A673 (cell line): ENCODE data around the gene MYO1D. TPM values are rescaled to one million over a fixed set of nuclear protein-coding genes. Genes with fewer than 3 reads are reported as not detected.

Experiments
- BruUV-seq: library from RNA; stranded (reverse); fragments of 400-500 nt; replicated peaks from 2 replicates; lab custom pipeline; 2021; lab: Mats Ljungman, UMichigan
- CTCF ChIA-PET: fragments of 300-600 bp; sonication (Branson Sonifier 250); formaldehyde crosslinking; loops from one replicate; lab custom pipeline; 2022; ENCODE audit warnings: antibody characterized with exemption; lab: Charles Lee
- POLR2A ChIA-PET: fragments of 300-600 bp; sonication (Branson Sonifier 250); formaldehyde crosslinking; loops from one replicate; lab custom pipeline; 2022; ENCODE audit warnings: antibody characterized with exemption; ENCODE audit not compliant: low non-redundant PET; lab: Charles Lee
- DNase-seq: peaks from one replicate; pipeline ENCODE4 v3.0.0-alpha.2; 2015; ENCODE audit warnings: low spot score
- H3K27ac ChIP-seq: fragments of 200-600 bp; sonication (generic); 2 replicates; pipeline ENCODE4 v1.5.1; 2016; ENCODE audit warnings: mixed run types, low read depth, mild to moderate bottlenecking, mixed read lengths, antibody characterized with exemption, low read length; ENCODE audit not compliant: poor library complexity, severe bottlenecking
- H3K27me3 ChIP-seq: fragments of 200-600 bp; sonication (generic); replicated peaks from 2 replicates; pipeline ENCODE4 v1.6.1; 2017; ENCODE audit warnings: mixed run types, low read depth, mild to moderate bottlenecking, mixed read lengths, antibody characterized with exemption, low read length; ENCODE audit not compliant: insufficient read depth, poor library complexity
- H3K36me3 ChIP-seq: fragments of 200-600 bp; sonication (generic); 2 replicates; pipeline ENCODE4 v1.6.1; 2016; ENCODE audit warnings: mixed run types, mild to moderate bottlenecking, mixed read lengths, antibody characterized with exemption, low read length; ENCODE audit not compliant: insufficient read depth, poor library complexity, severe bottlenecking
- H3K4me1 ChIP-seq: fragments of 200-600 bp; sonication (generic); 2 replicates; pipeline ENCODE4 v1.6.1; 2017; ENCODE audit warnings: mixed run types, mild to moderate bottlenecking, mixed read lengths, antibody characterized with exemption, low read length; ENCODE audit not compliant: insufficient read depth, poor library complexity, severe bottlenecking
- H3K4me3 ChIP-seq: fragments of 200-600 bp; sonication (generic); 2 replicates; pipeline ENCODE4 v1.5.1; 2016; ENCODE audit warnings: low read depth, mixed run types, mild to moderate bottlenecking, mixed read lengths, low read length; ENCODE audit not compliant: poor library complexity, severe bottlenecking
- H3K9me3 ChIP-seq: fragments of 200-600 bp; sonication (generic); 2 replicates; pipeline ENCODE4 v1.6.1; 2016; ENCODE audit warnings: mixed run types, low read depth, mild to moderate bottlenecking, mixed read lengths, antibody characterized with exemption, low read length; ENCODE audit not compliant: poor library complexity, severe bottlenecking
- EZH2 ChIP-seq: fragments of 200-600 bp; sonication (generic); IDR thresholded peaks from 2 replicates; pipeline ENCODE4 v1.6.1; 2017; ENCODE audit warnings: borderline replicate concordance, low read depth, mild to moderate bottlenecking, mixed read lengths, antibody characterized with exemption, low read length; ENCODE audit not compliant: poor library complexity, severe bottlenecking
- intact Hi-C: fragments of 100-400 bp; cut with micrococcal nuclease; formaldehyde crosslinking; loops from one replicate; pipeline ENCODE4 v1.10.0; 2022; ENCODE audit not compliant: unreplicated experiment
- total RNA-seq: library from RNA; stranded (reverse); gene quantifications from 2 replicates; pipeline ENCODE4 v1.2.3, GENCODE V29; 2021
- TF ChIP-seq, protein P1 (sequence below): fragments of 300-800, 200-600 bp; sonication (generic); conservative IDR thresholded peaks from 2 replicates; pipeline ENCODE4 v1.5.1; 2017; ENCODE audit warnings: low read depth, mild to moderate bottlenecking, antibody characterized with exemption, low read length, moderate library complexity, mixed read lengths

Gene MYO1D
- total RNA-seq, 1 experiment from 2014 or later = 10.4 TPM

DNA sequence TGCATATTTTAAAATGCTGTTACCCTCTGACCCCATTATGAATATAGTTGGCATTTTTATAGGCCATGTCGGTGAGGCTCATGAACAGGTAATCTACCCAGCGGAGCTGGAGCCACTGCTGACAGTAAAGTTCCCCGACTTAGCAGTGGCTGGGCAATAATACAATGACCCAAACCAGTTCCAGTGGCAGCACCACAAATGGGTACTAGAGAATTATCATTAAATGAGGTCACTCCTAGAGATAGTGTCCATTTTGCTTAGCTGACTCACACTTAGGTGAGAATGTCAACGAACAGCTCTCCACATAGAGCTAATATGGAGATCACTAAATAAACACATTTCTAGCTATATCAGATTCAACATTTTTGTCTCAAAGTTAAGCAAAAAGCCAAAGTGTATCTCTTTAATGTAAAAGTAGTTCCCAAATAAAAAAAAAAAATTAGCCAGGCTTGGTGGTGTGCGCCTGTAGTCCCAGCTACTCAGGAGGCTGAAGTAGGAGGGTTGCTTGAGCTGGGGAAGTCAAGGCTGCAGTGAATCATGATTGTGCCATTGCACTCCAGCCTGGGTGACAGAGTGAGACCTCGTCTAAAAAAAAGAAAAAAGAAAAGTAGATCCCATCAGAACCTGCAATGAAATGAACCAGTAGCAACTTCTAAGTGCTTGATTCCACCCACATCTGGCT is 7.4 kb downstream of the MYO1D start:
- DNase-seq = no peak
- ChIA-PET POLR2A (no interaction called here), CTCF (no interaction called here)
- Histone ChIP-seq H3K9me3 (no peaks in the 10 kb centered on the region), H3K4me3 (no peak overlapping the region), H3K27ac (no peak overlapping the region), H3K27me3 (no peaks in the 10 kb centered on the region), H3K4me1 (no peaks in the 10 kb centered on the region), H3K36me3 (no peaks in the 10 kb centered on the region)
- intact Hi-C loops = no loop called here
- no TSS peak for BruUV-seq
- no peak for TF ChIP-seq EZH2
- TF ChIP-seq, protein P1, sequence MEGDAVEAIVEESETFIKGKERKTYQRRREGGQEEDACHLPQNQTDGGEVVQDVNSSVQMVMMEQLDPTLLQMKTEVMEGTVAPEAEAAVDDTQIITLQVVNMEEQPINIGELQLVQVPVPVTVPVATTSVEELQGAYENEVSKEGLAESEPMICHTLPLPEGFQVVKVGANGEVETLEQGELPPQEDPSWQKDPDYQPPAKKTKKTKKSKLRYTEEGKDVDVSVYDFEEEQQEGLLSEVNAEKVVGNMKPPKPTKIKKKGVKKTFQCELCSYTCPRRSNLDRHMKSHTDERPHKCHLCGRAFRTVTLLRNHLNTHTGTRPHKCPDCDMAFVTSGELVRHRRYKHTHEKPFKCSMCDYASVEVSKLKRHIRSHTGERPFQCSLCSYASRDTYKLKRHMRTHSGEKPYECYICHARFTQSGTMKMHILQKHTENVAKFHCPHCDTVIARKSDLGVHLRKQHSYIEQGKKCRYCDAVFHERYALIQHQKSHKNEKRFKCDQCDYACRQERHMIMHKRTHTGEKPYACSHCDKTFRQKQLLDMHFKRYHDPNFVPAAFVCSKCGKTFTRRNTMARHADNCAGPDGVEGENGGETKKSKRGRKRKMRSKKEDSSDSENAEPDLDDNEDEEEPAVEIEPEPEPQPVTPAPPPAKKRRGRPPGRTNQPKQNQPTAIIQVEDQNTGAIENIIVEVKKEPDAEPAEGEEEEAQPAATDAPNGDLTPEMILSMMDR = no peak

DNA sequence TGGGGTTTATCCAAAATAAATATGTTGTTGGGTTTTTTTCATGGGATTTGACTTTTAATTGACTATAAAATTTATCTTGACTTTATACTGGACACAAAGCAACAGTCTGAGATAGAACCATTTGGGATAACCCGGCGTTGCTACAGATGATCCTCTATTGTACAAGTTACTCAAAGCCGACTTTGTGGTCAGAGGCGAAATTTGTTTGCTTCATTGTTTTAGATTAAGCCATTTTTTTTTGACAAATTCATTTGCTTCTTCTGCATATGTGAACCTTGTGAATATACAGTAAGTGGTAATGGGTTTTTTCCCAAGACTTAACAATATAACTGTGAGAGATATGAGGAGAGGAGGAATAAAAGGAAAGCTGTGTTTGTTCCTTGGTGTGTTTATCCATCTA is 11.8 kb downstream of the MYO1D start:
- Histone ChIP-seq H3K36me3 (no peaks in the 10 kb centered on the region), H3K9me3 (no peaks in the 10 kb centered on the region), H3K4me3 (no peak overlapping the region), H3K27me3 (no peaks in the 10 kb centered on the region), H3K27ac (no peak overlapping the region), H3K4me1 (no peaks in the 10 kb centered on the region)
- intact Hi-C loops = no loop called here
- no peak for DNase-seq
- no TSS peak for BruUV-seq
- ChIA-PET POLR2A (no interaction called here), CTCF (no interaction called here)
- TF ChIP-seq, protein P1 = no peak
- TF ChIP-seq EZH2 = no peak

DNA sequence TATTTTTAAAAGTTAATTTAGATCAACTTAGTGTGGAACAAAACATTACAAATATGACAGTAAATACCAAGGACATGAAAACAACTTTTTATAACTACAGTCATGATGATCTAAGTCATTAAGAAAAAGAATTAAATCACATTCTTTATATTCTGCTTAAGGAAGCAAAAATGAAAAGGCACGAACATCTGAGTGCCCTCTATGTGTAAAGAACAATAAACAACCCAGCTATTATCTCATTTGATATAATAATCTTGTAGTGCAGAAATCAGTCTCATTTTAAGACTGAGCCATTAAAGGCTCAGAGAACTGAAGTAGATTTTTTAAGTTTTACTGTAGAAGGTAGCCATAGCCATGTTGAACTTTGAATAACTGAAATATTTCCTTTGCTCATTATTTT is 13.4 kb downstream of the MYO1D start:
- ChIA-PET POLR2A (no interaction called here), CTCF (interaction anchor here (0.5 kb wide), 1 partner anchor 339 kb away, joined by 4 read pairs; no protein-coding TSS in a partner anchor)
- Histone ChIP-seq H3K9me3 (no peaks in the 10 kb centered on the region), H3K27ac (no peak overlapping the region), H3K4me1 (no peaks in the 10 kb centered on the region), H3K27me3 (no peaks in the 10 kb centered on the region), H3K36me3 (no peaks in the 10 kb centered on the region), H3K4me3 (no peak overlapping the region)
- intact Hi-C loops = no loop called here
- no peak for DNase-seq
- BruUV-seq = no TSS peak
- TF ChIP-seq, protein P1 = no peak
- TF ChIP-seq EZH2 = no peak
